ENCODE measurements around the gene LDLRAP1. TPM values are rescaled to one million over a fixed set of nuclear protein-coding genes. Genes with fewer than 3 reads are reported as not detected.
A peak's percentile ranks its signal among the peaks of the same experiment; 100 is the strongest.

LDLRAP1 gene, protein sequence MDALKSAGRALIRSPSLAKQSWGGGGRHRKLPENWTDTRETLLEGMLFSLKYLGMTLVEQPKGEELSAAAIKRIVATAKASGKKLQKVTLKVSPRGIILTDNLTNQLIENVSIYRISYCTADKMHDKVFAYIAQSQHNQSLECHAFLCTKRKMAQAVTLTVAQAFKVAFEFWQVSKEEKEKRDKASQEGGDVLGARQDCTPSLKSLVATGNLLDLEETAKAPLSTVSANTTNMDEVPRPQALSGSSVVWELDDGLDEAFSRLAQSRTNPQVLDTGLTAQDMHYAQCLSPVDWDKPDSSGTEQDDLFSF
- total RNA-seq: 22.3 TPM

DNA sequence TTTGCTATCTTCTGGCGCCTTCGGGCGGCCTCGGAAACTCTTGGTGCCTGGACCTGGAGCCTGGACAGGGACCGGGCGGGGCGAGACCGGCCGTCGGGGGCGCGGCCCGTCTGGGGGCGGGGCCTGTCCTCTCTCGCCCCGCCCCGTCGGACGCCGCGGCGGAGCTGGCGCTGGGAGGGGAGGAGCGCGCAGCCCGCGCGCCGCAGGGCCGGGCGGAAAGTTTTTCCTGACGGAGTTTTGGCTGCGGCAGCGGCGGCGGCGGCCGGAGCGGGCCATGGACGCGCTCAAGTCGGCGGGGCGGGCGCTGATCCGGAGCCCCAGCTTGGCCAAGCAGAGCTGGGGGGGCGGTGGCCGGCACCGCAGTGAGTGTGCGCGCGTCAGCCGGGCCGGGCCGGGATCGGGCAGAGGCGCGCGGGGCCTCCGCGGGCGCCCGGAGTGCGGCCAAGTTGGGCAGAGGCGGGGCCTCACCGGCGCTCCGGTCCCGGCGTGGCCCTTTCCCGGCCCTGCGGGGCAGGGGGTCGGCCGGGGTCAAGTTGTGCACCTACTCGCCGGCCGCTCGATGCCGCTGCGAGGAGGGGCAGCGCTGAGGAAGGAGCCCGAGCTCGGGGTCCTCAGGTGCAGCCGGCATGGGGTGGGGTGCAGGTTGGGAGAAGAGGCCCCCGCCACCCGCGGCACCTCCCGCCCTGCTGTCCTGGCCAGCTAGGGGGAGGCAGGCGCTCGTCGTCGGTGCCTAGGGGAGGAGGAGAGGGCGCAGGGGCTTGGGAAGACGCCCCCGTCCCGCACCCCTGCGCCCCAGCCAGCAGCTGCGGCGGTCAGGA is at the start of gene LDLRAP1:
Gene LDLRAP1 (plus strand): TSS at position 182 of the 818 bp plus-strand sequence. CDS start 93 bp downstream, at position 275.
- Histone ChIP-seq H3K4me3 (peak within 1 kb of the TSS; percentile 61 to 68), H3K4me1 (peaks cover 28% of the 10 kb centered on the region), H3K27me3 (no peaks in the 10 kb centered on the region), H3K9me3 (no peaks in the 10 kb centered on the region), H3K27ac (peak within 1 kb of the TSS; percentile 62), H3K36me3 (no peaks in the 10 kb centered on the region)
- no peak for DNase-seq (ENCODE audit: extremely low spot score in 2 of 2)
- TF ChIP-seq CTCF (IDR thresholded peaks at IDR 0.05): no peak
- TF ChIP-seq POLR2A (IDR thresholded peaks at IDR 0.05): peak in 1 of 2 donors; percentile 92
- TF ChIP-seq POLR2AphosphoS5 (IDR thresholded peaks at IDR 0.05; ENCODE audit: insufficient read depth in 1 of 2, low read depth in 1 of 2): peak in 1 of 2 donors; percentile 48
- intact Hi-C loops (cut with DNase I): no loop called here

GRCh38 chr1:25494952-25495351 is 48.5 kb upstream of the LDLRAP1 start:
- Histone ChIP-seq H3K27ac (no peak overlapping the region), H3K4me1 (peaks cover under 1% of the 10 kb centered on the region), H3K27me3 (no peaks in the 10 kb centered on the region), H3K9me3 (no peaks in the 10 kb centered on the region), H3K36me3 (peaks cover 3 to 60% of the 10 kb centered on the region in 2 donors), H3K4me3 (no peak overlapping the region)
- intact Hi-C loops (cut with DNase I): no loop called here
- TF ChIP-seq POLR2A (IDR thresholded peaks at IDR 0.05) (no peak), CTCF (IDR thresholded peaks at IDR 0.05) (no peak), POLR2AphosphoS5 (IDR thresholded peaks at IDR 0.05; ENCODE audit: insufficient read depth in 1 of 2, low read depth in 1 of 2) (no peak)
- DNase-seq (ENCODE audit: extremely low spot score in 2 of 2): no peak

DNA sequence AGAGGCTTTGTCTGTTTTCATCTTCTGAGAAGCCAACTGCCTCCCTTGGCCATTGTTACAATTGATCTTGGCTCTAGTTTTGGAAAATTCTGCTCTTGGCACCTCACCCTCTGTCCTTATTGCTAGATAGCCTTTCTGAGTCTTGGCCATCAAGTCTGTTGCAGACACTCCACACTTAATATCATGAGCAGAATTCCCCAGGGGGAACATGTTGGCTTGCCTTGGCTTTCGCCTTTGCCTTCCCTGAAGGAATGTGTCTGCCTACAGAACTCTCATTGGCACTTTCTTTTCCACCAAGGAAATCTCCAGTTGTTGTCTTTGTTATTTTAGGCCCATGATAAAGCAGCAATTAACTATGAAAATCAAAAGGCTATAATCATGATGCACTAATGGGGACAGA is 42.7 kb upstream of the LDLRAP1 start:
- peaks cover 0 to 25% of the 10 kb centered on the region in 2 donors for H3K36me3 ChIP-seq
- no peaks in the 10 kb centered on the region for H3K27me3 ChIP-seq
- intact Hi-C loops (cut with DNase I): no loop called here
- no peak for DNase-seq (ENCODE audit: extremely low spot score in 2 of 2)
- no peak overlapping the region for H3K27ac ChIP-seq
- no peak overlapping the region for H3K4me3 ChIP-seq
- peaks cover 18% of the 10 kb centered on the region for H3K4me1 ChIP-seq
- TF ChIP-seq POLR2AphosphoS5 (IDR thresholded peaks at IDR 0.05; ENCODE audit: insufficient read depth in 1 of 2, low read depth in 1 of 2) (no peak), CTCF (IDR thresholded peaks at IDR 0.05) (no peak), POLR2A (IDR thresholded peaks at IDR 0.05) (no peak)
- H3K9me3 ChIP-seq: no peaks in the 10 kb centered on the region

DNA sequence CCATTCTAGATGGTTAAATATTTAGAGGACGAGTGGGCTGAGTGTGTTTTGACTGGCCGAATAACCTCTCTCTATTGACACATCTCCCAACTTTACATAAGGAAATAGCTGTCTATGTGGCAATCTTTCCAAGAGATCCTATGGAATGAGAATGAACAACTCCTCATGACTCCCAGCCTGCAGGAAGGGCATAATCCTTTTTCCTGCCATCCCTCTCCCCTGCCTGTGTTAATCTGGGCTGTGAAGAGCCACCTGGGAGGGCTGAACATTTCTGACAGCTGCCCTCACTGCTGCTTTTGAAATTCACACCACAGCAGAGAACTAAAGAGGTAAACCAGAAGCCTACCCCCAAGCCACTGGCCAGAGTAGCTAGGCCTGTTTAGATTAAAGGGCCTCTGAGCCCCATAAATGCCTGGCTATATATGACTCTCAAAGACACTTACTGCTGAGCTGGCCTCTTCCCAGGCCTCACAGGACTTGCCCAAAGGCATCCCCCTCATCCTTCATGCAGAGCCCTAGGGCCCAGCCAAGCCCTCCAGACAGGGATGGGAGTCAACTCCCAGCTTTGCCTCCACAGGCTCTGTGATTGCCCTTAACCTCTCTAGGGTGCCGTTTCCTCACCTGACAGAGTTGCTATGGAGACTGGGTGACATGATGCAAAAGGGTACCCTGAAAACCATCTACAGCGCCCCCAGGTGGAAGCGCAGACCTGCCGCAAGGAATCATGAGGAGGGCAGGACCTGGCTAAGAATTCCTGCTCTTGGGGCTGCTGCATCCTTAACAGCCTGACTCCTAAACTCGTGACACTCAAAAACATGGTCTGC is 42.0 kb upstream of the LDLRAP1 start:
- TF ChIP-seq CTCF (IDR thresholded peaks at IDR 0.05) (no peak), POLR2AphosphoS5 (IDR thresholded peaks at IDR 0.05; ENCODE audit: insufficient read depth in 1 of 2, low read depth in 1 of 2) (no peak), POLR2A (IDR thresholded peaks at IDR 0.05) (no peak)
- intact Hi-C loops (cut with DNase I): no loop called here
- no peak for DNase-seq (ENCODE audit: extremely low spot score in 2 of 2)
- Histone ChIP-seq H3K27ac (no peak overlapping the region), H3K4me1 (peaks cover 21% of the 10 kb centered on the region), H3K9me3 (no peaks in the 10 kb centered on the region), H3K4me3 (no peak overlapping the region), H3K27me3 (no peaks in the 10 kb centered on the region), H3K36me3 (peaks cover 0 to 19% of the 10 kb centered on the region in 2 donors)

All from vagina (tissue), 2 donors.